ENCODE data around the gene PLEKHG2. TPM values are rescaled to one million over a fixed set of nuclear protein-coding genes. Genes with fewer than 3 reads are reported as not detected.
A peak's percentile ranks its signal among the peaks of the same experiment; 100 is the strongest.

Gene PLEKHG2
- total and polyA plus RNA-seq, 9 of the 15 experiments (the other 6 are each of a cell fraction or from before 2014, with no cell fraction given): 0.98 to 45.7 (median 9.8) TPM

GRCh38 chr19:39401549-39402345 lies 10.7 kb upstream of the PLEKHG2 start (continued):
- TF ChIP-seq, protein P1, sequence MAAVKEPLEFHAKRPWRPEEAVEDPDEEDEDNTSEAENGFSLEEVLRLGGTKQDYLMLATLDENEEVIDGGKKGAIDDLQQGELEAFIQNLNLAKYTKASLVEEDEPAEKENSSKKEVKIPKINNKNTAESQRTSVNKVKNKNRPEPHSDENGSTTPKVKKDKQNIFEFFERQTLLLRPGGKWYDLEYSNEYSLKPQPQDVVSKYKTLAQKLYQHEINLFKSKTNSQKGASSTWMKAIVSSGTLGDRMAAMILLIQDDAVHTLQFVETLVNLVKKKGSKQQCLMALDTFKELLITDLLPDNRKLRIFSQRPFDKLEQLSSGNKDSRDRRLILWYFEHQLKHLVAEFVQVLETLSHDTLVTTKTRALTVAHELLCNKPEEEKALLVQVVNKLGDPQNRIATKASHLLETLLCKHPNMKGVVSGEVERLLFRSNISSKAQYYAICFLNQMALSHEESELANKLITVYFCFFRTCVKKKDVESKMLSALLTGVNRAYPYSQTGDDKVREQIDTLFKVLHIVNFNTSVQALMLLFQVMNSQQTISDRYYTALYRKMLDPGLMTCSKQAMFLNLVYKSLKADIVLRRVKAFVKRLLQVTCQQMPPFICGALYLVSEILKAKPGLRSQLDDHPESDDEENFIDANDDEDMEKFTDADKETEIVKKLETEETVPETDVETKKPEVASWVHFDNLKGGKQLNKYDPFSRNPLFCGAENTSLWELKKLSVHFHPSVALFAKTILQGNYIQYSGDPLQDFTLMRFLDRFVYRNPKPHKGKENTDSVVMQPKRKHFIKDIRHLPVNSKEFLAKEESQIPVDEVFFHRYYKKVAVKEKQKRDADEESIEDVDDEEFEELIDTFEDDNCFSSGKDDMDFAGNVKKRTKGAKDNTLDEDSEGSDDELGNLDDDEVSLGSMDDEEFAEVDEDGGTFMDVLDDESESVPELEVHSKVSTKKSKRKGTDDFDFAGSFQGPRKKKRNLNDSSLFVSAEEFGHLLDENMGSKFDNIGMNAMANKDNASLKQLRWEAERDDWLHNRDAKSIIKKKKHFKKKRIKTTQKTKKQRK (IDR thresholded peaks at IDR 0.05; ENCODE audit: borderline replicate concordance, low read depth, low read length): no peak
- TF ChIP-seq ZKSCAN8 (CRISPR knock-in tag; IDR thresholded peaks at IDR 0.05) (peak; percentile 83), FOXK1 (CRISPR knock-in tag; IDR thresholded peaks at IDR 0.05; ENCODE audit: borderline replicate concordance) (no peak), TCF3 (CRISPR knock-in tag; IDR thresholded peaks at IDR 0.05) (no peak), SIX5 (IDR thresholded peaks at IDR 0.05; ENCODE audit: borderline replicate concordance in 1 of 2, insufficient read depth in 1 of 2, low read depth in 1 of 2, low read length in 2 of 2) (no peak), ZNF76 (CRISPR knock-in tag; IDR thresholded peaks at IDR 0.05; ENCODE audit: borderline replicate concordance) (0 out of 2 replicates have a peak, but pooled peaks have one; percentile 26), NEUROD1 (IDR thresholded peaks at IDR 0.05; ENCODE audit: borderline replicate concordance, low read depth, low read length, partially characterized antibody) (peak; percentile 15), JUND (IDR thresholded peaks at IDR 0.05; ENCODE audit: borderline replicate concordance, low read depth, low read length) (peak; percentile 89; the same call in 1 of the 2 replicates), JUND (tag; IDR thresholded peaks at IDR 0.05; ENCODE audit: borderline replicate concordance, low read depth, low read length) (no peak), ZBTB17 (CRISPR knock-in tag; IDR thresholded peaks at IDR 0.05) (peak; percentile 75), XRCC5 (IDR thresholded peaks at IDR 0.05; ENCODE audit: low read depth, low read length) (no peak), CBFB (CRISPR knock-in tag; IDR thresholded peaks at IDR 0.05) (no peak), RBM34 (IDR thresholded peaks at IDR 0.05; ENCODE audit: borderline replicate concordance, insufficient read depth, low read length) (no peak), C11orf30 (IDR thresholded peaks at IDR 0.05; ENCODE audit: low read depth) (peak; percentile 69; the same call in 1 of the 2 replicates), ZNF79 (CRISPR knock-in tag; IDR thresholded peaks at IDR 0.05; ENCODE audit: low read depth) (no peak), ZNF316 (IDR thresholded peaks at IDR 0.05) (peak; percentile 71), BHLHE40 (IDR thresholded peaks at IDR 0.05; ENCODE audit: low read length) (peak; percentile 78), ASH1L (IDR thresholded peaks at IDR 0.05; ENCODE audit: borderline replicate concordance, low read depth, partially characterized antibody) (no peak), TCF7 (IDR thresholded peaks at IDR 0.05; ENCODE audit: borderline replicate concordance) (no peak), FOXM1 (IDR thresholded peaks at IDR 0.05; ENCODE audit: low read depth) (no peak), FOXM1 (CRISPR knock-in tag; IDR thresholded peaks at IDR 0.05; ENCODE audit: low read depth) (no peak), ZFP30 (CRISPR knock-in tag; IDR thresholded peaks at IDR 0.05; ENCODE audit: borderline replicate concordance) (no peak)
- TF ChIP-seq, protein P2, sequence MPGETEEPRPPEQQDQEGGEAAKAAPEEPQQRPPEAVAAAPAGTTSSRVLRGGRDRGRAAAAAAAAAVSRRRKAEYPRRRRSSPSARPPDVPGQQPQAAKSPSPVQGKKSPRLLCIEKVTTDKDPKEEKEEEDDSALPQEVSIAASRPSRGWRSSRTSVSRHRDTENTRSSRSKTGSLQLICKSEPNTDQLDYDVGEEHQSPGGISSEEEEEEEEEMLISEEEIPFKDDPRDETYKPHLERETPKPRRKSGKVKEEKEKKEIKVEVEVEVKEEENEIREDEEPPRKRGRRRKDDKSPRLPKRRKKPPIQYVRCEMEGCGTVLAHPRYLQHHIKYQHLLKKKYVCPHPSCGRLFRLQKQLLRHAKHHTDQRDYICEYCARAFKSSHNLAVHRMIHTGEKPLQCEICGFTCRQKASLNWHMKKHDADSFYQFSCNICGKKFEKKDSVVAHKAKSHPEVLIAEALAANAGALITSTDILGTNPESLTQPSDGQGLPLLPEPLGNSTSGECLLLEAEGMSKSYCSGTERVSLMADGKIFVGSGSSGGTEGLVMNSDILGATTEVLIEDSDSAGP (CRISPR knock-in tag; IDR thresholded peaks at IDR 0.05): peak; percentile 59; the same call in 1 of the 2 replicates
